OCI-LY3 (cell line): ENCODE data around the gene ZSWIM5.

Source experiments
- H2AFZ ChIP-seq: fragments of 200-600, 300-600 bp; shearing (Covaris generic); 2 replicates; pipeline ENCODE4 v1.6.0; 2014; ENCODE audit warnings: antibody characterized with exemption, low read depth, low read length
- H3K27ac ChIP-seq: fragments of 200-600, 300-600 bp; sonication (generic); 2 replicates; pipeline ENCODE4 v1.5.1; 2014; ENCODE audit warnings: mild to moderate bottlenecking, low read length, moderate library complexity, mixed read lengths
- H3K27me3 ChIP-seq: fragments of 200-600, 300-600 bp; sonication (generic); 2 replicates; pipeline ENCODE4 v1.6.1; 2014; ENCODE audit warnings: low read depth, low read length, mixed read lengths
- H3K36me3 ChIP-seq: fragments of 200-600, 300-600 bp; sonication (generic); replicated peaks from 2 replicates; pipeline ENCODE3; 2014; ENCODE audit warnings: low read depth, low read length, mixed read lengths
- H3K4me1 ChIP-seq: fragments of 300-600, 200-600 bp; sonication (generic); 2 replicates; pipeline ENCODE4 v1.6.1; 2014; ENCODE audit warnings: low read length, mixed read lengths
- H3K4me2 ChIP-seq: fragments of 200-600, 300-600 bp; sonication (generic); 2 replicates; pipeline ENCODE4 v1.6.1; 2014; ENCODE audit warnings: low read length, mixed read lengths
- H3K4me3 ChIP-seq: fragments of 300-600, 200-600 bp; sonication (generic); 2 replicates; pipeline ENCODE4 v1.5.1; 2014; ENCODE audit warnings: antibody characterized with exemption, mild to moderate bottlenecking, low read length, moderate library complexity
- H3K79me2 ChIP-seq: fragments of 300-600, 200-600 bp; shearing (Covaris generic); 2 replicates; pipeline ENCODE4 v1.6.1; 2014; ENCODE audit warnings: mild to moderate bottlenecking, low read length, mixed read lengths
- H3K9ac ChIP-seq: fragments of 300-600, 200-600 bp; shearing (Covaris generic); 2 replicates; pipeline ENCODE4 v1.6.0; 2014; ENCODE audit warnings: mild to moderate bottlenecking, low read length, moderate library complexity
- H3K9me3 ChIP-seq: fragments of 200-600, 300-600 bp; shearing (Covaris generic); 2 replicates; pipeline ENCODE4 v1.6.1; 2014; ENCODE audit warnings: low read length, mixed read lengths; ENCODE audit not compliant: insufficient read depth
- H4K20me1 ChIP-seq: fragments of 200-600, 300-600 bp; sonication (generic); 2 replicates; pipeline ENCODE4 v1.6.1; 2016; ENCODE audit warnings: low read length, mixed read lengths; ENCODE audit not compliant: insufficient read depth
- CTCF ChIP-seq: fragments of 200-600, 300-600 bp; sonication (generic); IDR thresholded peaks from 2 replicates; pipeline ENCODE4 v1.5.1; 2014; ENCODE audit warnings: antibody characterized with exemption, low read length, low read depth
- EZH2phosphoT487 ChIP-seq: fragments of 200-600 bp; shearing (Covaris generic); IDR thresholded peaks from 2 replicates; pipeline ENCODE4 v1.6.1; 2018; ENCODE audit warnings: antibody characterized with exemption, mixed run types, low read depth

The ZSWIM5 gene

GRCh38 chr1:45200906-45201500, 5.4 kb downstream of the ZSWIM5 start:
- H3K4me1 ChIP-seq, result peaks cover 5% of the 10 kb centered on the region; the same call in 1 of the 2 replicates
- H3K27me3 ChIP-seq, result peaks cover 17% of the 10 kb centered on the region
- H4K20me1 ChIP-seq, result no peaks in the 10 kb centered on the region
- H3K79me2 ChIP-seq, result no peaks in the 10 kb centered on the region
- no peak overlapping the region for H3K9ac ChIP-seq
- H3K4me3 ChIP-seq, result no peak overlapping the region
- no peak overlapping the region for H3K4me2 ChIP-seq
- H3K36me3 ChIP-seq, result no peaks in the 10 kb centered on the region
- no peaks in the 10 kb centered on the region for H3K9me3 ChIP-seq
- no peak overlapping the region for H3K27ac ChIP-seq
- TF ChIP-seq EZH2phosphoT487, result no peak
- no peak for TF ChIP-seq CTCF
- no peak overlapping the region for H2AFZ ChIP-seq

- H3K4me3 ChIP-seq, result no peak overlapping the region
- no peak for TF ChIP-seq CTCF
- TF ChIP-seq EZH2phosphoT487, result no peak
- no peak overlapping the region for H3K4me2 ChIP-seq
- no peak overlapping the region for H3K9ac ChIP-seq
- no peak overlapping the region for H2AFZ ChIP-seq
- H3K9me3 ChIP-seq, result no peaks in the 10 kb centered on the region
- H3K79me2 ChIP-seq, result no peaks in the 10 kb centered on the region
- no peaks in the 10 kb centered on the region for H4K20me1 ChIP-seq
- H3K27me3 ChIP-seq, result peaks cover 14% of the 10 kb centered on the region
- H3K4me1 ChIP-seq, result peaks cover 5% of the 10 kb centered on the region; the same call in 1 of the 2 replicates
- H3K36me3 ChIP-seq, result no peaks in the 10 kb centered on the region
- no peak overlapping the region for H3K27ac ChIP-seq
These were observed 6.0 kb downstream of the ZSWIM5 start for GRCh38 chr1:45200435-45200834.

- no peaks in the 10 kb centered on the region for H3K79me2 ChIP-seq
These were observed 8.2 kb downstream of the ZSWIM5 start for GRCh38 chr1:45198185-45198584.

GRCh38 chr1:45196863-45197262, 9.5 kb downstream of the ZSWIM5 start:
- Histone ChIP-seq H3K4me2 (no peak overlapping the region), H2AFZ (no peak overlapping the region), H4K20me1 (no peaks in the 10 kb centered on the region), H3K9me3 (no peaks in the 10 kb centered on the region), H3K9ac (no peak overlapping the region), H3K79me2 (no peaks in the 10 kb centered on the region), H3K27me3 (0 out of 2 replicates have a peak, but pooled peaks cover 4% of the 10 kb centered on the region), H3K36me3 (no peaks in the 10 kb centered on the region), H3K4me3 (no peak overlapping the region), H3K27ac (no peak overlapping the region), H3K4me1 (no peaks in the 10 kb centered on the region)
- TF ChIP-seq CTCF, result no peak
- TF ChIP-seq EZH2phosphoT487, result no peak

More at GRCh38 chr1:45198185-45198584, 8.2 kb downstream of the ZSWIM5 start:
- H3K27me3 ChIP-seq, result 0 out of 2 replicates have a peak, but pooled peaks cover 4% of the 10 kb centered on the region
- H3K9me3 ChIP-seq, result no peaks in the 10 kb centered on the region
- H3K4me2 ChIP-seq, result no peak overlapping the region
- H3K9ac ChIP-seq, result no peak overlapping the region
- H2AFZ ChIP-seq, result no peak overlapping the region
- no peaks in the 10 kb centered on the region for H3K4me1 ChIP-seq
- TF ChIP-seq EZH2phosphoT487 (no peak), CTCF (no peak)
- no peaks in the 10 kb centered on the region for H3K36me3 ChIP-seq
- no peaks in the 10 kb centered on the region for H4K20me1 ChIP-seq
- H3K4me3 ChIP-seq, result no peak overlapping the region
- H3K27ac ChIP-seq, result no peak overlapping the region
